Measurements from ENCODE around the gene TSHZ3.

Gene TSHZ3

DNA sequence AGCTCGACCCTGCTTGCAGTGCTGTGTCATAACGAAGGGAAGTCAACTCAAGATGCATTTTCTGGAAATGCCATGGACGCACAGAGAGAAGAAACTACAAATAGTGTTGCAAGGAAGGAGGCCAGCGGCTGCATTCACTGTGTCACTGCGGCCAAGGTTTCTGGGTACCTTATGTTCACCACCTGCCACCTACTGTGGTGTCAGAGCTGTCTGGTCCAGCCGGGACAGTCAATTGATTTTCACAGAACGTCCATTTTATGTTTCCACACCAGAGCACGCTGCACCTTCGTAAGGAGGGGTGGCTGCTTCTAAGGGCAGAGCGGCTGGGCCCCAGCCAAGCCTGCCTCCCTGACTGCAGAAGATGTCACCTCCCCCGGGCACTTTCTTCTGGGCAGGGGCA, 17.7 kb downstream of the TSHZ3 start:
- no peak for DNase-seq (ENCODE audit: low read depth)

DNA sequence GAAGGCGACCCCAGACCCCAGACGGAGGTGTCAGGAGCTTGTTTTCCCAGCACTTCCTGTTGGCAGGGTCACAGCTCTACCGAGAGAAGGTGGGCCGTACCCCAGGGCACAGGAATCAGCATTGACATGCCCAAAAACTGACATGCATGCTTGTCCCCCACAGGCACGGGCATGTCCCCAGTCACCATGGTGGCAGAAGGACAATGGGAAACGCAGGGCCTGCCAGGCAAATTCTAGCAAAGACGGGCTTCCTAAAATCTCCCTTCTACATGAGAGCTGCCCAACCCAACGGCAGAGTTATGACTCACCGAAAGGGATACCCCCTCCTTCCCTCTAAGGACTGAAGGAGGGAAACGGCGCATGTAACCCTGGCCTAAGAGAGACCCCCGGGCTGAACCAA, 18.5 kb downstream of the TSHZ3 start:
- H3K4me3 ChIP-seq (ENCODE audit: low read depth, low read length) = no peak overlapping the region
- no peak for DNase-seq (ENCODE audit: low read depth)
- TF ChIP-seq, protein P1, sequence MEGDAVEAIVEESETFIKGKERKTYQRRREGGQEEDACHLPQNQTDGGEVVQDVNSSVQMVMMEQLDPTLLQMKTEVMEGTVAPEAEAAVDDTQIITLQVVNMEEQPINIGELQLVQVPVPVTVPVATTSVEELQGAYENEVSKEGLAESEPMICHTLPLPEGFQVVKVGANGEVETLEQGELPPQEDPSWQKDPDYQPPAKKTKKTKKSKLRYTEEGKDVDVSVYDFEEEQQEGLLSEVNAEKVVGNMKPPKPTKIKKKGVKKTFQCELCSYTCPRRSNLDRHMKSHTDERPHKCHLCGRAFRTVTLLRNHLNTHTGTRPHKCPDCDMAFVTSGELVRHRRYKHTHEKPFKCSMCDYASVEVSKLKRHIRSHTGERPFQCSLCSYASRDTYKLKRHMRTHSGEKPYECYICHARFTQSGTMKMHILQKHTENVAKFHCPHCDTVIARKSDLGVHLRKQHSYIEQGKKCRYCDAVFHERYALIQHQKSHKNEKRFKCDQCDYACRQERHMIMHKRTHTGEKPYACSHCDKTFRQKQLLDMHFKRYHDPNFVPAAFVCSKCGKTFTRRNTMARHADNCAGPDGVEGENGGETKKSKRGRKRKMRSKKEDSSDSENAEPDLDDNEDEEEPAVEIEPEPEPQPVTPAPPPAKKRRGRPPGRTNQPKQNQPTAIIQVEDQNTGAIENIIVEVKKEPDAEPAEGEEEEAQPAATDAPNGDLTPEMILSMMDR (IDR thresholded peaks at IDR 0.05; ENCODE audit: insufficient read depth, low read depth, low read length, missing control alignments) = no peak

More for the DNA sequence above, 17.7 kb downstream of the TSHZ3 start:
- TF ChIP-seq, protein P1 (IDR thresholded peaks at IDR 0.05; ENCODE audit: insufficient read depth, low read depth, low read length, missing control alignments) = no peak
- no peak overlapping the region for H3K4me3 ChIP-seq (ENCODE audit: low read depth, low read length)

DNA sequence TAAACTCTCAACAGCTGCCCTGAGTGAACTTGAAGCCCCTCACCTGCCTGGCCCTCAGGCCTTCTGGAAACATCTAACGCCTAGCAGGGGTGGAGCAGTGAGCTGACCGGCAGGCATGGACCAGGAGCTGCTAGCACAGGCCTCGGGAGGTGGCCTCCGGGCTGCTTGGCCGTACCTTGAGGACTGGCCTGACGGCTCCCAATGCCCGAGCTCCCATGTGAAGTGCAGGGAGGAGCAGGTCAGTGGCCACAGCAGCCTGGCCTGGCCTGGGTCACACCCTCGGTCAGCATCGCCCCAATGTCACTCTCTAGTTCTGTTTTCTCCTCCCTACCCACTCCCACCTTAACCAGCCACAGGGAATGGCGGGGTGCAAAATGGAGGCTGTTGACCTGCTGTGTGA, 19.0 kb downstream of the TSHZ3 start:
- no peak overlapping the region for H3K4me3 ChIP-seq (ENCODE audit: low read depth, low read length)
- DNase-seq (ENCODE audit: low read depth) = no peak
- TF ChIP-seq, protein P1 (IDR thresholded peaks at IDR 0.05; ENCODE audit: insufficient read depth, low read depth, low read length, missing control alignments) = no peak

DNA sequence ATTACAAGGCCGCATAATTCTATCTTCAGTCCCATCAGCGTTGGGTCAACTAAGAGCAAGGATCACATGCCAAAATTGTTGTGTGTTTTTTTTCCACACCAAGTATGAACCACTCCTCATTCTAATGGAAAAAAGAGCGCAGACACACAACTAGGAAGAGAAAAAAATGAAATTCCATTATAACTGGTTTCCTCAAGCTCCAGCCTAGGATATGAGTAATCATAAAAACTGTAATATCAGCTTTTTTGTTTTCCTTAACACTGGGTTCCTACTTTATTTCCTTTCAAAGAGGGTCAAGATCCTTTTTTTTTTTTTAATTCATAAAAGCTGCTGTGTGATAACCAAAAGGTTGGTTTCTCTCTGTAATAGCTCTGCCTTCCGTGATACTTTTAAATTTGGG, 19.4 kb downstream of the TSHZ3 start:
- DNase-seq (ENCODE audit: low read depth) = no peak
- TF ChIP-seq, protein P1 (IDR thresholded peaks at IDR 0.05; ENCODE audit: insufficient read depth, low read depth, low read length, missing control alignments) = no peak
- no peak overlapping the region for H3K4me3 ChIP-seq (ENCODE audit: low read depth, low read length)

DNA sequence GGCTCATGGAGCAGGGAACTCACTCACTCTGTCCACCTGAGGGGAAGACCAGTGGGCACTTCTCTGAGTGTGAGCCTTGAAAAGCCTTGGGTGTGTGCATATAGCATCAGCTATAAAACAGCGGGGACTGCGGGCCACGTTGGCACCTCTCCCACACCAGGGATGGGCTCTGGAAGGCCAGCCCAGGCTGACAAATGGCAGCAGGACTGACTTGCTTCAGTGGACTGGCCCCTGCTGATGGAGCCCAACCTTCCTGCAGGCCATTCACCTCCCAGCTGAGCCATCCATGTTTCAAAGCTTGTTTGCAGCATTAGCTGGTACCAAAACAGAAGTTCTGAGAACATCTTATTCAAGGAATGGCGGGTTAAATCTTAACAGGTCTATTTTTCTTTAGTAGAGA, 21.0 kb downstream of the TSHZ3 start:
- no peak overlapping the region for H3K4me3 ChIP-seq (ENCODE audit: low read depth, low read length)
- no peak for DNase-seq (ENCODE audit: low read depth)
- TF ChIP-seq, protein P1 (IDR thresholded peaks at IDR 0.05; ENCODE audit: insufficient read depth, low read depth, low read length, missing control alignments) = no peak

DNA sequence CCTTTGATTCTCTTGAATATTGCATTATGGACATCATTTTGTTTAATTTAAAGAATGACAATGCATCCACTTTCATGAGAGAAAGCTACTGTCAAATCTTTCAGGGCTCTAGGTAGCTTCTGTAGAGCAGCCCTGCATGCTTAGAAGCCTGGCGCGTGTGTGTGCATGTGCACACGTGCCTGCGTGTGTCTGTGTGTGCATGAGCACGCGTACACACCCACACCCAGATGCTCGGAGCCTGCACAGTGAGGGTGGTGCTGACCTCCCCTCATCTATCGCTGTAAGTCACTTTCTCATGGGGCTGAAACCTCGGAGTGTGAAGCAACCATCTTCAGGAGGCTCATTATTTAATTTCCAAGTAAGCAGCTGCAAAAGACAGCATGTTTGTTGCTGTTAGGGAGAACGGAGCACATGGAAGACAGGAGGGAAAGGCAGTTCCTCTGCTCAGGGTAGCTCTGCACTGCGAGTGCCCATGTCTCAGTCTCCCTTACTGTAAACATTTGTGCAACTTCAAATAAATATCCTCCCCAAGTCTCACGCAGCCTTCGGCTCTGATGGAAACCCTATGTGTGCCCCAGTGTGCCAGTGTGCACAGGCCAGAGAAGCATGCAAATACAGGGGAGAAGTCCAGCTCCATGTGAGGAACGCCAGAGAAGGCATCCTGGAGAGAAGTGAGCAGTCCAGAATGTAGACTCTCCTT, 22.8 kb downstream of the TSHZ3 start:
- TF ChIP-seq, protein P1 (IDR thresholded peaks at IDR 0.05; ENCODE audit: insufficient read depth, low read depth, low read length, missing control alignments) = no peak
- DNase-seq (ENCODE audit: low read depth) = no peak
- H3K4me3 ChIP-seq (ENCODE audit: low read depth, low read length) = no peak overlapping the region

DNA sequence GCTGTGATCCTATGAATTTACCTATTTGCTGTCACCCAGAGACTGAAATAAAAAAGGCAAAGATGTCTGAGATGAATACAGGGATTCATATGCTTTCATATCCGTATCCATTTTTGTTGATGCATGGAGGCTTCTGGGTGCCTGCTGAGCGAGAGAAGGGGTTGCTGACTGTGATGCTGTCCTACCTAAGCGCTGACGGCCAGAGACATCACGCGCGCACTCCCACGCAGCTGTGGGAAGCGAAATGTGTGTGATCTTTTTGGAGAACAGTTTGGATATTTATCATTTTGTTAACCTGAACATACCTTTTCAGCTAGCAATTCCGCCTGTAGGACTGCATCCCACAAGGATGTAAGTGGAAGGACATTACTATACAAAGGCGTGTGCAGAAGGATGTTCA, 23.9 kb downstream of the TSHZ3 start:
- TF ChIP-seq, protein P1 (IDR thresholded peaks at IDR 0.05; ENCODE audit: insufficient read depth, low read depth, low read length, missing control alignments) = no peak
- no peak for DNase-seq (ENCODE audit: low read depth)
- no peak overlapping the region for H3K4me3 ChIP-seq (ENCODE audit: low read depth, low read length)

Measured in GM12865 (cell line).